Hepatocyte (in vitro differentiated cells): ENCODE results near the gene JCAD.

Source experiments
- EZH2 ChIP-seq: fragments of 200-600 bp; sonication (generic); IDR thresholded peaks from 2 replicates; pipeline ENCODE4 v1.6.1; 2016; ENCODE audit warnings: antibody characterized with exemption, mild to moderate bottlenecking, borderline replicate concordance
- EZH2phosphoT487 ChIP-seq: fragments of 200-600 bp; sonication (generic); IDR thresholded peaks from one replicate; pipeline ENCODE4 v1.6.1; 2018; ENCODE audit warnings: antibody characterized with exemption, mild to moderate bottlenecking, low read depth, moderate library complexity; ENCODE audit not compliant: unreplicated experiment, severe bottlenecking
- TF ChIP-seq, protein P1 (sequence below): fragments of 200-600 bp; sonication (generic); IDR thresholded peaks from 2 replicates; pipeline ENCODE4 v1.5.1; 2016; ENCODE audit warnings: antibody characterized with exemption, mild to moderate bottlenecking; ENCODE audit not compliant: poor library complexity

DNA sequence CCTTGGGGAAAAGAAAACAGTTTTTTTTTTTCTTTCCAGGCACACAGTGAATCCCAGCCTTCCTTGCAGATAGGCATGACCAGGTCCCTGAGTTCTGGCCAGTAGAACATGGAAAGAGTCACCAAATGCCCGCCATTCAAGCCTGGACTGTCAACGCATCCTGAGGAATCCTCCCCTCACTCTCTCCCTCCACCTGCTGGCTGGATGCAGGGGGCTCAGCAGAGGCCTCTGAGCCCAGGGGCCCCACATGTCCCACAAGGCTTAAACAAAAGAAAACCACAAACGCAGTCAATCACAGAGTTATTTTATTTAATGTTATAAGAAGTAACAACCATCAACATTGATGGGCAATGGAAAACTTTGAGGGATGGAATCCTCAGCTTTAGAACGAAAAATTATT, 93.1 kb downstream of the JCAD start:
- TF ChIP-seq, protein P1, sequence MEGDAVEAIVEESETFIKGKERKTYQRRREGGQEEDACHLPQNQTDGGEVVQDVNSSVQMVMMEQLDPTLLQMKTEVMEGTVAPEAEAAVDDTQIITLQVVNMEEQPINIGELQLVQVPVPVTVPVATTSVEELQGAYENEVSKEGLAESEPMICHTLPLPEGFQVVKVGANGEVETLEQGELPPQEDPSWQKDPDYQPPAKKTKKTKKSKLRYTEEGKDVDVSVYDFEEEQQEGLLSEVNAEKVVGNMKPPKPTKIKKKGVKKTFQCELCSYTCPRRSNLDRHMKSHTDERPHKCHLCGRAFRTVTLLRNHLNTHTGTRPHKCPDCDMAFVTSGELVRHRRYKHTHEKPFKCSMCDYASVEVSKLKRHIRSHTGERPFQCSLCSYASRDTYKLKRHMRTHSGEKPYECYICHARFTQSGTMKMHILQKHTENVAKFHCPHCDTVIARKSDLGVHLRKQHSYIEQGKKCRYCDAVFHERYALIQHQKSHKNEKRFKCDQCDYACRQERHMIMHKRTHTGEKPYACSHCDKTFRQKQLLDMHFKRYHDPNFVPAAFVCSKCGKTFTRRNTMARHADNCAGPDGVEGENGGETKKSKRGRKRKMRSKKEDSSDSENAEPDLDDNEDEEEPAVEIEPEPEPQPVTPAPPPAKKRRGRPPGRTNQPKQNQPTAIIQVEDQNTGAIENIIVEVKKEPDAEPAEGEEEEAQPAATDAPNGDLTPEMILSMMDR = no peak
- TF ChIP-seq EZH2phosphoT487 = no peak
- no peak for TF ChIP-seq EZH2
